OCI-M2 (cell line): ENCODE results near the gene PHKB.

Experiments used
- DNase-seq: peaks from one replicate; lab custom pipeline; 2025; ENCODE audit not compliant: unreplicated experiment; lab: John Stamatoyannopoulos, UW

PHKB gene

GRCh38 chr16:47622451-47623176 is 161.5 kb downstream of the PHKB start:
- no peak for DNase-seq

GRCh38 chr16:47624563-47624962 is 163.4 kb downstream of the PHKB start:
- no peak for DNase-seq

GRCh38 chr16:47625115-47625567 is 164.0 kb downstream of the PHKB start:
- DNase-seq, result no peak

GRCh38 chr16:47626246-47626645 is 165.1 kb downstream of the PHKB start:
- DNase-seq, result no peak

- DNase-seq, result no peak
Measured at GRCh38 chr16:47627085-47627639, 166.0 kb downstream of the PHKB start.

- no peak for DNase-seq
Measured at GRCh38 chr16:47627721-47628120, 166.6 kb downstream of the PHKB start.

GRCh38 chr16:47631131-47631530 is 170.0 kb downstream of the PHKB start:
- DNase-seq, result no peak

GRCh38 chr16:47634126-47634525 is 173.0 kb downstream of the PHKB start:
- DNase-seq, result no peak

GRCh38 chr16:47634727-47635126 is 173.6 kb downstream of the PHKB start:
- no peak for DNase-seq

GRCh38 chr16:47636501-47637099 is 175.5 kb downstream of the PHKB start:
- DNase-seq, result no peak

GRCh38 chr16:47638175-47638574 is 177.0 kb downstream of the PHKB start:
- no peak for DNase-seq

GRCh38 chr16:47640661-47641060 is 179.5 kb downstream of the PHKB start:
- DNase-seq, result no peak

GRCh38 chr16:47643323-47644000 is 182.3 kb downstream of the PHKB start:
- DNase-seq, result no peak

GRCh38 chr16:47644166-47644565 is 183.0 kb downstream of the PHKB start:
- DNase-seq, result no peak

GRCh38 chr16:47644661-47645060 is 183.5 kb downstream of the PHKB start:
- no peak for DNase-seq

- no peak for DNase-seq
Measured at GRCh38 chr16:47646914-47647313, 185.8 kb downstream of the PHKB start.

GRCh38 chr16:47657032-47657431 is 195.9 kb downstream of the PHKB start:
- DNase-seq, result no peak

GRCh38 chr16:47657977-47658376 is 196.8 kb downstream of the PHKB start:
- DNase-seq, result no peak

- DNase-seq, result no peak
Measured at GRCh38 chr16:47660540-47660939, 199.4 kb downstream of the PHKB start.

GRCh38 chr16:47664653-47665325 is 203.7 kb downstream of the PHKB start:
- no peak for DNase-seq

GRCh38 chr16:47666434-47666833 is 205.3 kb downstream of the PHKB start:
- DNase-seq, result no peak
